ENCODE measurements around the gene TMEM269.
"Not testable (repeated sequence)": the region's sequence is repeated elsewhere in the genome, so short reads cannot be mapped to it uniquely, and the experiment has no call there.

The TMEM269 gene

DNA sequence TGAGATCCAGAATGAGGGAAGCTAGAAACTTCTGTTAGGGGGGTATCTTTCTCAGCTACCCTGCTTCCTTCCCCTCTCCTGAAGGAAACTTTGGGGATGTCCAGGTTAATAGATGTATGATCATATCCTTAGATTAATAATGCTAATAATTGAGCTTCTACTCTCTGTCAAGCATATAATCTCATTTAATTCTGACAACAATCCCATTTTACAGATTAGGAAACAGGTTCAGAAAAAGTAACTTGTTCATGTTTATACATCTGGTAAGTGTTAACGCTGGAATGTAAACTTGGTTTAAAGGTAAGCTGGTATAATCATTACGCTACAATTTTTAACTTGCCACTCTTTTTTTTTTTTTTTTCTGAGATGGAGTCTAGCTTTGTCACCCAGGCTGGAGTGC lies 1.7 kb upstream of the TMEM269 start:
- Mint-ChIP-seq H3K9me3 (no peaks in the 10 kb centered on the region), H3K27ac (no peak overlapping the region), H3K4me3 (no peak overlapping the region), H3K27me3 (peaks cover 12% of the 10 kb centered on the region), H3K4me1 (peaks cover 28% of the 10 kb centered on the region), H3K36me3 (peaks cover 46% of the 10 kb centered on the region)
- no peak for ATAC-seq

DNA sequence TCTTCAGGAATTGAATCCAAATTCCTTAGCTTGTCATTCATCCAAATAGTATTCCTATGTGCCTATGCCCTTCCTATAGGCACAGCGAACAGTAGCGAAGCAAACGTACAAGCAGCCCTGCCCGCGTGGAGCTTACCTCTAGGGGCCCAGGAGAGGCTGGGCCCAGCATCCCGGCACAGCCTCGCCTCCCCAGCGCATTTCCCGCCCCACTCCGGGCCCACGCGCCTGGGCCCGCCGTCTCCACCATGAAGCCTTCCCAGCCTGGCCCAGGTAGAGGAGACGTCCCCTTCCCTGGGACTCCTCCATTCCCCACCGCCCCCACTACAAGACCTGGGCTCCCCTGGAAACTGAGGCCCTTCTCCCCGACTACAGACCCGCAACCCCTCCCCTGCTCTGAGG lies 245 bp upstream of the TMEM269 start:
- ATAC-seq, result peak; percentile 35
- no peak overlapping the region for H3K4me3 Mint-ChIP-seq
- H3K36me3 Mint-ChIP-seq, result peaks cover 33% of the 10 kb centered on the region
- no peak overlapping the region for H3K27ac Mint-ChIP-seq
- no peaks in the 10 kb centered on the region for H3K9me3 Mint-ChIP-seq
- H3K4me1 Mint-ChIP-seq, result peaks cover 20% of the 10 kb centered on the region
- H3K27me3 Mint-ChIP-seq, result peaks cover 12% of the 10 kb centered on the region

DNA sequence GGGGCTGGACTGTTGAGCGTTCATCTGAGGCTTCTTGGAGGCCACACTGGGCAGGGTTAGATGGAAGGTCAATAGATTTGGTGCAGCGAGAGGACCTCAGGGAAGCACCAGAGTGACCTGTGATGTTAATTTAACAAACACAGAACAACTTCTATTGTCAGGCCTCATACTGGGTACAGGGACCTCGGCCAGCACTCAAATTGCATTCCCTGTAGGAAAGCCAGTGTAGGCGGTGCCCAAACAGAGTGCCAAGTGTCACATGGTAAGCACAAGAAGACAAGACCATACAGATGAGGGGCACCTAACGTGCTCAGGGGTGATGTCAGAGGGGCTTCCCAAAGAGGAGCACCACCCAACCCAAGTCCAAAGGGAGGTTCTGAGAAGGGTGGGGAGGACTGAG lies 1.3 kb downstream of the TMEM269 start:
- no peak for ATAC-seq
- Mint-ChIP-seq H3K9me3 (no peaks in the 10 kb centered on the region), H3K27ac (no peak overlapping the region), H3K36me3 (peaks cover 25% of the 10 kb centered on the region), H3K27me3 (peaks cover 12% of the 10 kb centered on the region), H3K4me1 (peaks cover 15% of the 10 kb centered on the region), H3K4me3 (peak overlapping the region; percentile 53)

DNA sequence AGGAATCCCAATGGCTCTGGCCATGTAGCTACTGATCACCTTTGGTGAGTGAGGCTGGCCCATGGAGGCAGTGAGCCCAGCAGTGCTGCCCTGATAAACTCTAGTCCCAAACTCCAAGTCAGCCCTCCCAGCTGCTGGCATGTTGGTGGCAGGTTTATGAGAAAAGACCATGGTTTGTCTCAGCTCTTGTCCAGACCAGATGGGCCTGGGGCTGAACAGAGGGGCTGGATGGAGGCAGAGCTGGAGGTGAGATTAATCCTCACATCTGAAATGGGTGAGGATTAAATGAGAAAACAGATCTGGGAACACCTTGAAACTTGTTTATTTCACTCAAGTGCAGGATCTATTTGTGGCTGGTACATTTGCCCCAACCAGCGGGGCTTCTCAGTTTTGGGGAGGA lies 3.2 kb downstream of the TMEM269 start:
- H3K27me3 Mint-ChIP-seq, result peaks cover 12% of the 10 kb centered on the region
- H3K4me1 Mint-ChIP-seq, result peaks cover 15% of the 10 kb centered on the region
- H3K36me3 Mint-ChIP-seq, result peaks cover 17% of the 10 kb centered on the region
- H3K27ac Mint-ChIP-seq, result no peak overlapping the region
- no peak overlapping the region for H3K4me3 Mint-ChIP-seq
- ATAC-seq, result no peak
- no peaks in the 10 kb centered on the region for H3K9me3 Mint-ChIP-seq

DNA sequence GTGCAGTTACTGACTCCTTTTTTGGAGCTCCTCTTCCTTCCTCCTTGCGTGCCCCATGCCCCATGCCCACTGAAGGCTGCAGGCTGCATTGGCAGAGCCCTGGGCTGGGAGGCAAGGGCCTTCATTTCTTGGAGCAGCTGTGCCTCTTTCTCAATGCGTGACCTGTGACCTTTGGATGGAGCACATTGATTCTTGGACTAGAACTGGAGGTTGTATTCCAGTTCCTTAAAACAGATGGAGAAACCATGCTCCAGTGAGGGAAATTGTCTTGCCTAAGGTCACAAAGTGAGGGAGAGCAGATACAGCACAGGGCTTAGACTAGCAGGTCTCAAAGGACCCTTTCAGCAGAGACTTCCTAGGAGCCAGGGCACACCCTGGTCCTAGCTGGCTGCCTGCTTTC lies 9.0 kb downstream of the TMEM269 start:
- Mint-ChIP-seq H3K4me3 (no peak overlapping the region), H3K27me3 (no peaks in the 10 kb centered on the region), H3K9me3 (no peaks in the 10 kb centered on the region), H3K4me1 (no peaks in the 10 kb centered on the region), H3K36me3 (no peaks in the 10 kb centered on the region), H3K27ac (no peak overlapping the region)
- no peak for ATAC-seq

- no peaks in the 10 kb centered on the region for H3K9me3 Mint-ChIP-seq
- H3K36me3 Mint-ChIP-seq, result no peaks in the 10 kb centered on the region
- no peaks in the 10 kb centered on the region for H3K27me3 Mint-ChIP-seq
- H3K27ac Mint-ChIP-seq, result no peak overlapping the region
- no peak for ATAC-seq
- H3K4me1 Mint-ChIP-seq, result no peaks in the 10 kb centered on the region
- no peak overlapping the region for H3K4me3 Mint-ChIP-seq
Observed at GRCh38 chr1:42797414-42797813, 12.6 kb downstream of the TMEM269 start.

DNA sequence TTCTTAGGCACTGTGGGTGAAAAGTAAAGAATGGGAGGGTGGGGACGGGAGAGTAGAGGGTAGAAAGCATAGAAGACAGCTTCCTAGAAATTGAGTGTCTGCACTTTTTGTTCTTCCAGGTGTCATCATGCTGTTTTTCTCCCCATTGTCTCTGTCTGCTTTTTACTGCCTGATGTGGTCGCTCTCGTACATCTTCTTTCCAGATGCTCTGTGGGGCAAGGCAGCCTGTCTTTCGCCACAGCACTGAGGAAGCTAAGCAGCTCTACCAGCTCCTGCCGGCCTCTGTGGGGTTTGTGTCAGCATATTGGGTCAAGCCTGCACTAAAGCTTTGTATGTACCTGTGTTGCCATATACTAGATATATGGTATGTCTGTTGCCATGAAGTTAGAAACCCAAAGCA lies 13.2 kb downstream of the TMEM269 start:
- no peak overlapping the region for H3K27ac Mint-ChIP-seq
- H3K9me3 Mint-ChIP-seq, result no peaks in the 10 kb centered on the region
- no peak for ATAC-seq
- no peaks in the 10 kb centered on the region for H3K4me1 Mint-ChIP-seq
- no peaks in the 10 kb centered on the region for H3K27me3 Mint-ChIP-seq
- no peak overlapping the region for H3K4me3 Mint-ChIP-seq
- H3K36me3 Mint-ChIP-seq, result no peaks in the 10 kb centered on the region

DNA sequence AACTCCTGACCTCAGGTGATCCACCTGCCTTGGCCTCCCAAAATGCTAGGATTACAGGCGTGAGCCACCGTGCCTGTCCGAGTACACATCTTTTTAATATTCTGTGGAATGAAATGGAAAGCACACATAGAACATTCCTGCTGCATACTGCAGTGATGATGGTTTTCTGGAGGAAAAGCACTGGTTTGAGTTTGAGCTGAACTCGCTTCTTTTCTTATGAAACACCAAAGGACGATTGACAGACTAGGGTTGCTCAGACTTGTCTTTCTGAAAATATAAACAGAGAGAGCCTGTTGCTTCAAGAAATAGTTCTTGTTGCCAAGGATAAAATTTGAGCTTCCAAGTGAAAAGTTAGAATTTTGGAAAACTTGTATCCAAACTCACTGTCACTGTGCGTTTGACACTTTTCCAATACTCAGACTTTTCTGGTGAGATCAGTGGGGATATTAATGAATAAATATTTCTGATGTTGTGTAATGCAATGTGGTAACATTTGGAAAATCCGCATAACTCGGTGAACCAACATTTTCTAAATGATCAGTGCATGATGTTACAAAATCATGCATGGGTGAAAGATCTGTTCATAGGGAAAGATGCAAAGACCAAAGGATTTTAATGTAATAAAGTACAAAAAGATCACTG lies 17.2 kb downstream of the TMEM269 start:
- H3K4me3 Mint-ChIP-seq, result no peak overlapping the region
- no peak overlapping the region for H3K27ac Mint-ChIP-seq
- peaks cover 20% of the 10 kb centered on the region for H3K36me3 Mint-ChIP-seq
- no peak for ATAC-seq
- H3K9me3 Mint-ChIP-seq, result no peaks in the 10 kb centered on the region
- H3K27me3 Mint-ChIP-seq, result no peaks in the 10 kb centered on the region
- H3K4me1 Mint-ChIP-seq, result no peaks in the 10 kb centered on the region

DNA sequence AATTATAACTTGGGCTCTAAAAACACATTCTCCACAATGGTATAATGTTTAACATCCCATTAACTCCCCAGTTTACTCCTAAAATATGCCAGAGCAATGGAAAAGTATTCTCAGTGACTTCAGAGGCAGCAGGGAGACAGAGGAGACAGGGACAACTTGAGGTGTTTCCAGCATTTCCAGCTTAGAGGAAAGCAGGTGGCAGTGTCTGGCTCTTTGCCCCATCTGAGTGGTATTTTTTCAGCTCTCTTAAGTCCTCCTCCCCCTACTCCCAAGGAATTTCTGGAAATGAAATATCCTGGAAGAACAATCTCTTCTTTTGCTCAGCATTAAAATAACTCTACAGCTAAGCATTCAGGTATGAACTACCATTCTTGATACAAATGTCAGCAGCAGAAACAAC lies 21.4 kb downstream of the TMEM269 start:
- no peaks in the 10 kb centered on the region for H3K27me3 Mint-ChIP-seq
- no peaks in the 10 kb centered on the region for H3K9me3 Mint-ChIP-seq
- peaks cover 26% of the 10 kb centered on the region for H3K36me3 Mint-ChIP-seq
- no peaks in the 10 kb centered on the region for H3K4me1 Mint-ChIP-seq
- H3K4me3 Mint-ChIP-seq, result no peak overlapping the region
- H3K27ac Mint-ChIP-seq, result no peak overlapping the region
- ATAC-seq, result no peak

DNA sequence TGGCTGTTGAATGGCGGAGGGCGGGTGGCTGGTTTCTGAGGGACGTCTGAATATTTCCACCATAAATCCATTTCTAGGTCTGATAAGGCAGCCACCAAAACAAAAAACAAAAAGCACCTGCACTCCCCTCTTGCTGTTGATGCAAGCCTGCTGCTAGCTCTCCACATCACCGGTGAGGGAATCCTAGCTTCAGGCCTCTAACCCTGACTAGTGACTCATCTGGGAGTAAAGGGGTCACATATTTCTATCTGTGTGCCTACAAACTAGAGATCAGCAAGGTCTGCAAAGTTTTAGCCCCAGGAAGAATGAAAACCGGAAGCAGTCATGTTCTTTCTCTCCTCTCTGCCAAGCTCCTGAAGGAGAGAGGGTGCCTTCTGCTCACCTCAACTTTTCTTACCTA lies 21.8 kb downstream of the TMEM269 start:
- Mint-ChIP-seq H3K36me3 (peaks cover 30% of the 10 kb centered on the region), H3K27me3 (no peaks in the 10 kb centered on the region), H3K9me3 (no peaks in the 10 kb centered on the region), H3K27ac (no peak overlapping the region), H3K4me3 (no peak overlapping the region), H3K4me1 (no peaks in the 10 kb centered on the region)
- ATAC-seq, result no peak

DNA sequence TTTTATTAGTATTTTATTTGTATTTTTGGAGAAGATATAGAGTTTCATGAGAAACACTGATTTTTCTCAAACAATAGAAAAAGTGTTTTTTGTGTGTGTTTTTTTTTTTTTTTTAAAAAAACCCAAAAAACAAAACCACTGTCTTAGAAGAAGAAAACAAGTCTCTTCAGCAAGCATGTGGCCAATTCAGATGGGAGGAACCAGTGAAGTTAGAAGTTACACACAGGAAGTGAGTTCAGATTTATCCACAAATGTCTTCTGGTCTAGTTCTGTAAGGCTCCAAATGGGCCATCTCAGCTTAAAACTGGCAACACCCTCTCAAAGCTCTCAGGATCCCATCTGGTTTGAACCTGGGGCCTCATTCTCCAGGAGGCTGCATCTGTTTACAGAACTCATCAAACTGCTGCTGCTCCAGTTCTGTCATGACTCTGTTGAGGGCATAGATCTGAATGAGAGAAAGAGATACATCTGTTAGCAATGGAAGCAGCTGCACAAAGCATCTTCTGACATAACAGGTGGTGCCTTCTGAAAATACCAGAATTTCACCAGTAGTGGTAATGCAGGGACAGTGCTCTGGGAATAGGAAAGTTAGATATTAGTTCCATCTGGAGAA lies 22.4 kb downstream of the TMEM269 start:
- Mint-ChIP-seq H3K27ac (no peak overlapping the region), H3K36me3 (peaks cover 32% of the 10 kb centered on the region), H3K4me3 (no peak overlapping the region), H3K27me3 (no peaks in the 10 kb centered on the region), H3K4me1 (no peaks in the 10 kb centered on the region), H3K9me3 (no peaks in the 10 kb centered on the region)
- ATAC-seq, result no peak

DNA sequence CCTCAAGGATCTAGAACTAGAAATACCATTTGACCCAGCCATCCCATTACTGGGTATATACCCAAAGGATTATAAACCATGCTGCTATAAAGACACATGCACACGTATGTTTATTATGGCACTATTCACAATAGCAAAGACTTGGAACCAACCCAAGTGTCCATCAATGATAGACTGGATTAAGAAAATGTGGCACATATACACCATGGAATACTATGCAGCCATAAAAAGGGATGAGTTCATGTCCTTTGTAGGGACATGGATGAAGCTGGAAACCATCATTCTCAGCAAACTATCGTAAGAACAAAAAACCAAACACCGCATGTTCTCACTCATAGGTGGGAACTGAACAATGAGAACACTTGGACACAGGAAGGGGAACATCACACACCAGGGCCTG lies 30.0 kb downstream of the TMEM269 start:
- not testable (repeated sequence) for H3K9me3 Mint-ChIP-seq, ATAC-seq, H3K4me3 Mint-ChIP-seq, H3K27me3 Mint-ChIP-seq, H3K36me3 Mint-ChIP-seq, H3K27ac Mint-ChIP-seq
- H3K4me1 Mint-ChIP-seq, result peaks cover 22% of the 10 kb centered on the region

DNA sequence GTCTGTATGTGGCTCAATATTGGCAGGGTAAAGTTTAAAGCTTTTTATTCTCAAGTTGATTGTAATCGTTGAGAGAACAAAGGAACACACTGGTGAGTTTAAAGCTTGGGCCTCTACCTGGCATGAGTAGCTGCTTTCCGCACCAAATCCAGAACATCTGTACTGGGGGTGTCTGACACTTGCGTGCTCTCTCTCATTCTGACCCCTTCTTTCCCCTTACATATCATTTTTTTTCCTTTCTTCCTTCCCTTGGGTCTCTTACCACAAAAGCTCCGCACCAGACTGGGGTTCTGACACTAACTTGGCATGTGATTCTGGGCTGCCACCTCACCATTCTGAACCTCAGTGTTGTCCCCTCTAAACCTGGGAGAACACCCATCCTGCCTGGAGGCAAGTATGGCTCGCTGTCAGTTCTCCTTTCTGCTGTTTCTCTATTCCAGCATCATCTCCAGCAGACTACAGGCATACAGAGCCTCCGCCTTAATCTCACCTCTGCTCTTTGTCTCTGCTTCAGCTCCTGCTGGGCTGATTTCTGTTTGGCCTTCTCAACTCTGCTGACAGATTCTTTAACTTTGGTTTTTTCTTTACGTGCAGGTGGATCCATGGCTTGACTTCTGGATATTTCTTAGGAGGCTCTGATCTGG lies 31.3 kb downstream of the TMEM269 start:
- H3K9me3 Mint-ChIP-seq, result no peaks in the 10 kb centered on the region
- H3K27me3 Mint-ChIP-seq, result no peaks in the 10 kb centered on the region
- H3K4me1 Mint-ChIP-seq, result peaks cover 22% of the 10 kb centered on the region
- H3K4me3 Mint-ChIP-seq, result peak overlapping the region; percentile 91
- peaks cover 6% of the 10 kb centered on the region for H3K36me3 Mint-ChIP-seq
- peak overlapping the region; percentile 78 for H3K27ac Mint-ChIP-seq
- ATAC-seq, result no peak

- Mint-ChIP-seq H3K4me1 (peaks cover 22% of the 10 kb centered on the region), H3K9me3 (no peaks in the 10 kb centered on the region), H3K36me3 (no peaks in the 10 kb centered on the region), H3K27ac (peak within 1 kb of the TSS; percentile 78), H3K27me3 (no peaks in the 10 kb centered on the region), H3K4me3 (peak within 1 kb of the TSS; percentile 91)
- ATAC-seq, result peak; percentile 95
Observed at GRCh38 chr1:42816585-42817439, 32.0 kb downstream of the TMEM269 start, which contains the start of the genes ERMAP and SVBP. ERMAP (plus strand) TSS chr1:42817122; CDS start chr1:42830449, 13,327 bp downstream. SVBP (minus strand) TSS chr1:42817397; CDS start chr1:42816544, 853 bp downstream.

DNA sequence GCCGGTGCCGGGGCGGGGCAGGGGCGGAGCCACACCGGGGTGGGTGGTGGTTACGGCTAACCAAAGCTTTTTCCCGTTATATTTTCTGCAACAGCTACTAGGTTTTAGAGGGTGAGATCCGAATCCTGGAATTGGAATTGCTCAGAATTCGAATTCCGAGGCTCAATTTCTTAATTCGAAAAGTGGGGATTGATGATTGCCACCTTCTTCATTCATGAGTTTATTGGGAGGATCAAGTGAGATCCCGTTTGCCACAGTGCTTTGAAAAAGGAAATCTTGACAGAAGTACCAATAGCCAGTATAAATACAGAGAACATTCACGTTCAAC lies 32.6 kb downstream of the TMEM269 start:
- no peaks in the 10 kb centered on the region for H3K27me3 Mint-ChIP-seq
- H3K4me1 Mint-ChIP-seq, result peaks cover 22% of the 10 kb centered on the region
- H3K27ac Mint-ChIP-seq, result peak overlapping the region; percentile 78
- H3K36me3 Mint-ChIP-seq, result no peaks in the 10 kb centered on the region
- H3K9me3 Mint-ChIP-seq, result no peaks in the 10 kb centered on the region
- ATAC-seq, result no peak
- H3K4me3 Mint-ChIP-seq, result peak overlapping the region; percentile 91
